Neural cell (in vitro differentiated cells): ENCODE data around the gene ZMYM3.

Experiments
- EP300 ChIP-seq: fragments of 450-650 bp; conservative IDR thresholded peaks from 2 replicates; pipeline ENCODE4 v1.6.1; 2014; ENCODE audit warnings: antibody characterized with exemption, mild to moderate bottlenecking, moderate library complexity; ENCODE audit not compliant: poor library complexity, severe bottlenecking
- SMC3 ChIP-seq: fragments of 450-650 bp; conservative IDR thresholded peaks from 2 replicates; pipeline ENCODE4 v1.6.1; 2014; ENCODE audit warnings: antibody characterized with exemption, mild to moderate bottlenecking, moderate library complexity; ENCODE audit not compliant: poor library complexity
- TAF1 ChIP-seq: IDR thresholded peaks from 2 replicates; pipeline ENCODE4 v1.6.1; 2012; ENCODE audit warnings: low read depth
- TF ChIP-seq, protein P1 (sequence below): fragments of 450-650 bp; IDR thresholded peaks from 2 replicates; pipeline ENCODE4 v1.5.1; 2014; ENCODE audit warnings: antibody characterized with exemption, mild to moderate bottlenecking, moderate library complexity; ENCODE audit not compliant: poor library complexity, severe bottlenecking

DNA sequence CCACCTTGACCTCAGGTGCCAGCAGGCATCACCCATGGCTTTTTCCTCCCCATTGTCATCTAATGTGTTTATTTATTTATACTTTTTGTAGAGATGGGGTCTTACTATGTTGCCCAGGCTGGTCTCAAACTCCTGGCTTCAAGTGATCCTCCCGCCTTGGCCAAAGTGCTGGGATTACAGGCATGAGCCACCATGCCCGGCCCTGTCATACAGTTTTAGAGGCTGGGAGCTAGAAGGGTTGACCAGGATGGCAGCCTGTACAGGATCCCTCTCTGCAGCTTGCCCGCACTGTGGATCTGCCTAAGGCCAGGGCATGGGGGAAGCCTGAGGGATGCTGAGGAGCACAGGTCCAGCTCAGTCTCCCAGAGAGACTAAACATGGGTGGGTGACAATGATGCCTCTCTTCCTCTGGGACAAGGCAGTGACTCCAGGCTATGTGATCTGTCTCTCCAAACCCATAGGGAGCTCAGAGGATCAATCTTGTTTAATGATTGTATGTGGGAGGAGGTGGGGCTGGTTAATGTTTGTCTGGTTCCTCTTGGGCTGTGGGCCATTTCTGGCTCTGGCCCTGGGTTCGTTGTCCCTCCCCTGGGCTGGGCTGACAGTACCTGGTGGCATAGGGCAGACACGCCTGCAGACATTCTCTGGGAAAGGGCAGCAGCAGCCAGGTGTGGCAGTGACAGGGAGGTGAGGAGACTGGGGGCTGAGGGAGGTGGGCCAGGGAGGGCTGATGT lies 39.2 kb downstream of the ZMYM3 start:
- TF ChIP-seq, protein P1, sequence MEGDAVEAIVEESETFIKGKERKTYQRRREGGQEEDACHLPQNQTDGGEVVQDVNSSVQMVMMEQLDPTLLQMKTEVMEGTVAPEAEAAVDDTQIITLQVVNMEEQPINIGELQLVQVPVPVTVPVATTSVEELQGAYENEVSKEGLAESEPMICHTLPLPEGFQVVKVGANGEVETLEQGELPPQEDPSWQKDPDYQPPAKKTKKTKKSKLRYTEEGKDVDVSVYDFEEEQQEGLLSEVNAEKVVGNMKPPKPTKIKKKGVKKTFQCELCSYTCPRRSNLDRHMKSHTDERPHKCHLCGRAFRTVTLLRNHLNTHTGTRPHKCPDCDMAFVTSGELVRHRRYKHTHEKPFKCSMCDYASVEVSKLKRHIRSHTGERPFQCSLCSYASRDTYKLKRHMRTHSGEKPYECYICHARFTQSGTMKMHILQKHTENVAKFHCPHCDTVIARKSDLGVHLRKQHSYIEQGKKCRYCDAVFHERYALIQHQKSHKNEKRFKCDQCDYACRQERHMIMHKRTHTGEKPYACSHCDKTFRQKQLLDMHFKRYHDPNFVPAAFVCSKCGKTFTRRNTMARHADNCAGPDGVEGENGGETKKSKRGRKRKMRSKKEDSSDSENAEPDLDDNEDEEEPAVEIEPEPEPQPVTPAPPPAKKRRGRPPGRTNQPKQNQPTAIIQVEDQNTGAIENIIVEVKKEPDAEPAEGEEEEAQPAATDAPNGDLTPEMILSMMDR, result no peak
- TF ChIP-seq EP300 (no peak), TAF1 (no peak), SMC3 (no peak)
